Activated T-helper 17 cell treated with anti-CD3 and anti-CD28 coated beads, Interleukin-2, amount 50 U/mL, for 72 hours (primary cell): Measurements from ENCODE around the gene SNRPN. TPM values are rescaled to one million over a fixed set of nuclear protein-coding genes. Genes with fewer than 3 reads are reported as not detected.
A peak's percentile ranks its signal among the peaks of the same experiment; 100 is the strongest.
"Not testable (repeated sequence)": the region's sequence is repeated elsewhere in the genome, so short reads cannot be mapped to it uniquely, and the experiment has no call there.

ENCODE experiments used
- ATAC-seq: fragments of 150-1000 bp; cut with Tn5 transposase; replicated peaks from 2 replicates; pipeline ENCODE4 v1.10.0; 2021; ENCODE audit warnings: mild to moderate bottlenecking, moderate library complexity
- H3K27ac Mint-ChIP-seq: one replicate; pipeline ENCODE4 v1.8.0; 2022; ENCODE audit warnings: mixed read lengths
- H3K27me3 Mint-ChIP-seq: one replicate; pipeline ENCODE4 v1.8.0; 2022; ENCODE audit warnings: mixed read lengths
- H3K36me3 Mint-ChIP-seq: one replicate; pipeline ENCODE4 v1.8.0; 2022; ENCODE audit warnings: low read depth, mild to moderate bottlenecking, mixed read lengths
- H3K4me1 Mint-ChIP-seq: one replicate; pipeline ENCODE4 v1.8.0; 2022; ENCODE audit warnings: mixed read lengths
- H3K4me3 Mint-ChIP-seq: one replicate; pipeline ENCODE4 v1.8.0; 2022; ENCODE audit warnings: mild to moderate bottlenecking, mixed read lengths
- H3K9me3 Mint-ChIP-seq: one replicate; pipeline ENCODE4 v1.8.0; 2022; ENCODE audit warnings: mixed read lengths
- total RNA-seq, 2 donors: library from RNA; stranded (reverse); gene quantifications; one replicate each; pipeline ENCODE4 v1.2.3, GENCODE V29; 2022

SNRPN gene
- total RNA-seq: 10 to 100 TPM; 38.5 to 43.5 TPM

DNA sequence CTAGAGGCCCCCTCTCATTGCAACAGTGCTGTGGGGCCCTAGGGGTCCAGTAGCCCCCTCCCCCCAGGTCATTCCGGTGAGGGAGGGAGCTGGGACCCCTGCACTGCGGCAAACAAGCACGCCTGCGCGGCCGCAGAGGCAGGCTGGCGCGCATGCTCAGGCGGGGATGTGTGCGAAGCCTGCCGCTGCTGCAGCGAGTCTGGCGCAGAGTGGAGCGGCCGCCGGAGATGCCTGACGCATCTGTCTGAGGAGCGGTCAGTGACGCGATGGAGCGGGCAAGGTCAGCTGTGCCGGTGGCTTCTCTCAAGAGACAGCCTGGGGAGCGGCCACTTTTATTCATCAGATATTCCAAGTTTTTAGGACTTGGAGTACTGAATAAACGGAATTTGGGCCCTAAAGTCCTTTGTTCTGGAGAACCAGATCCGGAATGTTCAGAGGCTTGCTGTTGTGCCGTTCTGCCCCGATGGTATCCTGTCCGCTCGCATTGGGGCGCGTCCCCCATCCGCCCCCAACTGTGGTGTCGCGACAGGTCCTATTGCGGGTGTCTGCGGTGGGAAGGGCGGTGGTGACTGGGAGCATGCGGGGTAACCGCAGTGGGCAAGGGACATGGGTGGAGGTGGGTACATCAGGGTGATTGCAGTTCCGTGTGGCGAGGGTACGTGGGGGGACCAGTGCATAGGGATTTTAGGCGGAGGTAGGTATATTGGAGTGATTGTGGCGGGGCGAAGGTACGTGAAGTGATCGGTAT lies at the start of gene SNRPN, which contains the start of gene SNURF:
Gene SNRPN, plus strand, starts transcription at position 205 of the 748 bp plus-strand sequence. CDS start 19,467 bp downstream, outside the sequence.
Gene SNURF, plus strand, starts transcription at position 205 of the 748 bp plus-strand sequence. Its CDS starts 62 bp downstream, at position 267.
- Mint-ChIP-seq H3K27me3 (no peaks in the 10 kb centered on the region), H3K36me3 (peaks cover 16% of the 10 kb centered on the region), H3K27ac (peak within 1 kb of the TSS; percentile 86)

GRCh38 chr15:24916305-24917009 lies 38.3 kb upstream of the SNRPN start:
- Mint-ChIP-seq H3K27ac (no peak overlapping the region), H3K9me3 (peaks cover 26% of the 10 kb centered on the region), H3K4me3 (no peak overlapping the region), H3K4me1 (peaks cover 4% of the 10 kb centered on the region), H3K36me3 (no peaks in the 10 kb centered on the region), H3K27me3 (no peaks in the 10 kb centered on the region)
- ATAC-seq: no peak

More for the DNA sequence above, at the start of gene SNRPN, which contains the start of gene SNURF:
- Mint-ChIP-seq H3K4me1 (no peaks in the 10 kb centered on the region), H3K4me3 (peak within 1 kb of the TSS; percentile 89), H3K9me3 (no peaks in the 10 kb centered on the region)
- peak; percentile 79 for ATAC-seq

- H3K9me3 Mint-ChIP-seq: peaks cover 26% of the 10 kb centered on the region
- no peak overlapping the region for H3K27ac Mint-ChIP-seq
- no peak for ATAC-seq
- peaks cover 4% of the 10 kb centered on the region for H3K4me1 Mint-ChIP-seq
- no peaks in the 10 kb centered on the region for H3K36me3 Mint-ChIP-seq
- no peak overlapping the region for H3K4me3 Mint-ChIP-seq
- H3K27me3 Mint-ChIP-seq: no peaks in the 10 kb centered on the region
These were observed 37.4 kb upstream of the SNRPN start for GRCh38 chr15:24917431-24917830.

- no peak for ATAC-seq
These were observed 35.3 kb upstream of the SNRPN start for GRCh38 chr15:24919446-24919845.

DNA sequence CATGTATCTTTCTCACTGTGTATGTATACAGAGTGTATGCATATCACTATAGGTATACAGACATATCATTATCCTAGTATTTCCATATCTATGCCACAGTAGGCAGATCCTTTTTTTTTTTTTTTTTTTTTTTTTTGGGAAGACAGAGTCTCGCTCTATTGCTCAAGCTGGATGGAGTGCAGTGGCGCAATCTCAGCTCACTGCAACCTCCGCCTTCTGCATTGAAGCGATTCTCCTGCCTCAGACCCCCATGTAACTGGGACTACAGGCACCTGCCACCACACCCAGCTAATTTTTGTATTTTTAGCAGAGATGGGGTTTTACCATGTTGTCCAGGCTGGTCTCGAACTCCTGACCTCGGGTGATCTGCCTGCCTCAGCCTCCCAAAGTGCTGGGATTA lies 32.0 kb upstream of the SNRPN start:
- not testable (repeated sequence) for H3K27ac Mint-ChIP-seq

More at GRCh38 chr15:24919446-24919845, 35.3 kb upstream of the SNRPN start:
- Mint-ChIP-seq H3K27me3 (no peaks in the 10 kb centered on the region), H3K9me3 (peaks cover 23% of the 10 kb centered on the region), H3K4me1 (peaks cover 4% of the 10 kb centered on the region), H3K27ac (no peak overlapping the region), H3K36me3 (no peaks in the 10 kb centered on the region), H3K4me3 (no peak overlapping the region)

GRCh38 chr15:24924153-24924552 lies 30.6 kb upstream of the SNRPN start:
- H3K4me1 Mint-ChIP-seq: no peaks in the 10 kb centered on the region
- no peak overlapping the region for H3K4me3 Mint-ChIP-seq
- H3K36me3 Mint-ChIP-seq: no peaks in the 10 kb centered on the region
- peaks cover 12% of the 10 kb centered on the region for H3K9me3 Mint-ChIP-seq
- no peak for ATAC-seq
- no peak overlapping the region for H3K27ac Mint-ChIP-seq
- no peaks in the 10 kb centered on the region for H3K27me3 Mint-ChIP-seq

More for the DNA sequence above, 32.0 kb upstream of the SNRPN start:
- H3K4me1 Mint-ChIP-seq, ATAC-seq, H3K27me3 Mint-ChIP-seq, H3K36me3 Mint-ChIP-seq, H3K4me3 Mint-ChIP-seq: not testable (repeated sequence)
- H3K9me3 Mint-ChIP-seq: peaks cover 12% of the 10 kb centered on the region

GRCh38 chr15:24924621-24925020 lies 30.2 kb upstream of the SNRPN start:
- no peaks in the 10 kb centered on the region for H3K27me3 Mint-ChIP-seq
- no peaks in the 10 kb centered on the region for H3K4me1 Mint-ChIP-seq
- no peak overlapping the region for H3K27ac Mint-ChIP-seq
- peaks cover 12% of the 10 kb centered on the region for H3K9me3 Mint-ChIP-seq
- no peaks in the 10 kb centered on the region for H3K36me3 Mint-ChIP-seq
- no peak for ATAC-seq
- H3K4me3 Mint-ChIP-seq: no peak overlapping the region

DNA sequence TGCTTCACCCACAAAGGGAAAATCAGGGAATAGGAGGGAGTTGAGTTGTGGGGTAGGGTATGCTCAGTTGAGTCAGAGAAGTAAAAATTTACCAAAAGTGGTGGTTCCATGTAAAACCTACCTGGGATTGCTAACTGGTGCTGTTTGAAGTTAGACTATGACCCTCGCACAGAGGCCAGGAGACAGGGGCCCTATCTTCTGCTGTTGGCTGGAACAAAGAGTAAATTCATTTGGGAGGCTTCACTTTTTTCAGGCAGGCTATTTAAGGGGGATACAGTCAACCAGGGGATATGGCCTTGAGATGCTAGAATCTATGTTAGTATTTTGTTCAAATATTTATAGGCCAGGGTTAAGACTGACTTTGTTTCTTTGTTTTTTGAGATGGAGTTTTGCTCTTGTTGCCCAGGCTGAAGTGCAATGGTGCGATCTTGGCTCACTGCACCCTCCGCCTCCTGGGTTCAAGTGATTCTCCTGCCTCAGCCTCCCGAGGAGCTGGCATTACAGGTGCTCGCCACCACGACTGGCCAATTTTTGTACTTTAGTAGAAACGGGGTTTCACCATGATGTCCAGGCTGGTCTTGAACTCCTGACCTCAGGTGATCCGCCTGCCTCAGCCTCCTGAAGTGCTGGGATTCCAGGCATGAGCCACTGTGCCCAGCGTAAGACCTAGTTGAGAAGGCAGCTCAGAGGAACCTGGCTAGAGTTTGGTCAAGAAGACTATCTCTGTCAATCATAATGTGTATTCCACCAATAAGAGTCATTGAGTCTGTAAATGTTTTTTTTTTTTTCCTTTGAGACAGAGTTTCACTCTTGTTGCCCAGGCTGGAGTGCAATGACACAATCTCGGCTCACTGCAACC lies 22.7 kb upstream of the SNRPN start:
- H3K36me3 Mint-ChIP-seq, ATAC-seq, H3K27me3 Mint-ChIP-seq, H3K27ac Mint-ChIP-seq, H3K4me3 Mint-ChIP-seq, H3K4me1 Mint-ChIP-seq: not testable (repeated sequence)
- peaks cover 15% of the 10 kb centered on the region for H3K9me3 Mint-ChIP-seq

DNA sequence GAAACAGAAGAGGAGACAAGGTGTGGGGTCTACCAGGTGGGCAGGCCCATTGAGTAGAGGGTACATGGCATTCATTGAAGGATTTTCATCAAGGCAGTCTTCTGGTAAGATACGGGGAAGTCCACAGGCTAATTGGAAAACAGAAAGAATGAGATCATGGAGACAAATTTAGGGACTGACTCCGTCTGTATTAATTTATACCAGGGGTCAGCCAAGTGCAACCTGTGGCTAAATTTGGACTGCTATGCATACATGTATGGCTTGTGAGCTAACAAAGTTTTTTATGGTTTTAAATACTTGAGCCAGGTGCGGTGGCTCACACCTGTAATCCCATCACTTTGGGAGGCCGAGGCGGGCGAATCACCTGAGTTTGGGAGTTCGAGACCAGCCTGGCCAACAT lies 21.1 kb upstream of the SNRPN start:
- Mint-ChIP-seq H3K4me3 (no peak overlapping the region), H3K27ac (no peak overlapping the region), H3K9me3 (peaks cover 20% of the 10 kb centered on the region), H3K36me3 (no peaks in the 10 kb centered on the region), H3K27me3 (no peaks in the 10 kb centered on the region), H3K4me1 (no peaks in the 10 kb centered on the region)
- ATAC-seq: no peak

- H3K27ac Mint-ChIP-seq, ATAC-seq, H3K36me3 Mint-ChIP-seq, H3K4me3 Mint-ChIP-seq, H3K27me3 Mint-ChIP-seq, H3K4me1 Mint-ChIP-seq: not testable (repeated sequence)
- H3K9me3 Mint-ChIP-seq: peaks cover 26% of the 10 kb centered on the region
These were observed 16.6 kb upstream of the SNRPN start for GRCh38 chr15:24938224-24938623.

DNA sequence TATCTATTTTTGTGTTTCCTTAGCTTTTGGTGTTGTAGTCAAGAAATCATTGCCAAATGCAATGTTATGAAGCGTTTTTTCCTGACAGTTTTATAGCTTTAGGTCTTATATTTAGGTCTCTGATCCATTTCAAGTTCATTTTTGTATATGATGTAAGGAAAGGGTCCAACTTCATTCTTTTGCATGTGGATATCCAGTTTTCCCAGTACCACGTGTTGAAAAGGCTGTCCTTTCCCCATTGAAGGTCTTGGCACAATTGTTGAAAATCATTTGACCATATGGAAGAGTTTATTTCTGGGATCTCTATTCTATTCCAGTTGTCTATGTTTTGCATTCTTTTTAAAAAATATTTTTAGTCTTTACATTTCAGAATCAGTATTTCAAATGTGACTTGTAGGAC lies 14.6 kb upstream of the SNRPN start:
- no peak overlapping the region for H3K4me3 Mint-ChIP-seq
- H3K36me3 Mint-ChIP-seq: no peaks in the 10 kb centered on the region
- H3K4me1 Mint-ChIP-seq: no peaks in the 10 kb centered on the region

GRCh38 chr15:24943361-24943760 lies 11.4 kb upstream of the SNRPN start:
- H3K4me3 Mint-ChIP-seq: no peak overlapping the region
- no peaks in the 10 kb centered on the region for H3K27me3 Mint-ChIP-seq
- H3K4me1 Mint-ChIP-seq: no peaks in the 10 kb centered on the region
- H3K27ac Mint-ChIP-seq: no peak overlapping the region
- H3K9me3 Mint-ChIP-seq: peaks cover 10% of the 10 kb centered on the region
- no peak for ATAC-seq
- no peaks in the 10 kb centered on the region for H3K36me3 Mint-ChIP-seq

More for the DNA sequence above, 14.6 kb upstream of the SNRPN start:
- no peaks in the 10 kb centered on the region for H3K27me3 Mint-ChIP-seq
- ATAC-seq: no peak
- peaks cover 20% of the 10 kb centered on the region for H3K9me3 Mint-ChIP-seq
- H3K27ac Mint-ChIP-seq: no peak overlapping the region

- no peaks in the 10 kb centered on the region for H3K36me3 Mint-ChIP-seq
- H3K4me3 Mint-ChIP-seq: no peak overlapping the region
- peaks cover 6% of the 10 kb centered on the region for H3K9me3 Mint-ChIP-seq
- no peaks in the 10 kb centered on the region for H3K27me3 Mint-ChIP-seq
- ATAC-seq: no peak
- H3K27ac Mint-ChIP-seq: no peak overlapping the region
- no peaks in the 10 kb centered on the region for H3K4me1 Mint-ChIP-seq
These were observed 9.8 kb upstream of the SNRPN start for GRCh38 chr15:24944954-24945353.

GRCh38 chr15:24945711-24946110 lies 9.1 kb upstream of the SNRPN start:
- Mint-ChIP-seq H3K4me3 (no peak overlapping the region), H3K36me3 (no peaks in the 10 kb centered on the region), H3K27me3 (no peaks in the 10 kb centered on the region), H3K27ac (no peak overlapping the region), H3K4me1 (no peaks in the 10 kb centered on the region), H3K9me3 (peaks cover 6% of the 10 kb centered on the region)
- no peak for ATAC-seq
